Measurements from ENCODE around the gene RBM15.

RBM15 gene, protein sequence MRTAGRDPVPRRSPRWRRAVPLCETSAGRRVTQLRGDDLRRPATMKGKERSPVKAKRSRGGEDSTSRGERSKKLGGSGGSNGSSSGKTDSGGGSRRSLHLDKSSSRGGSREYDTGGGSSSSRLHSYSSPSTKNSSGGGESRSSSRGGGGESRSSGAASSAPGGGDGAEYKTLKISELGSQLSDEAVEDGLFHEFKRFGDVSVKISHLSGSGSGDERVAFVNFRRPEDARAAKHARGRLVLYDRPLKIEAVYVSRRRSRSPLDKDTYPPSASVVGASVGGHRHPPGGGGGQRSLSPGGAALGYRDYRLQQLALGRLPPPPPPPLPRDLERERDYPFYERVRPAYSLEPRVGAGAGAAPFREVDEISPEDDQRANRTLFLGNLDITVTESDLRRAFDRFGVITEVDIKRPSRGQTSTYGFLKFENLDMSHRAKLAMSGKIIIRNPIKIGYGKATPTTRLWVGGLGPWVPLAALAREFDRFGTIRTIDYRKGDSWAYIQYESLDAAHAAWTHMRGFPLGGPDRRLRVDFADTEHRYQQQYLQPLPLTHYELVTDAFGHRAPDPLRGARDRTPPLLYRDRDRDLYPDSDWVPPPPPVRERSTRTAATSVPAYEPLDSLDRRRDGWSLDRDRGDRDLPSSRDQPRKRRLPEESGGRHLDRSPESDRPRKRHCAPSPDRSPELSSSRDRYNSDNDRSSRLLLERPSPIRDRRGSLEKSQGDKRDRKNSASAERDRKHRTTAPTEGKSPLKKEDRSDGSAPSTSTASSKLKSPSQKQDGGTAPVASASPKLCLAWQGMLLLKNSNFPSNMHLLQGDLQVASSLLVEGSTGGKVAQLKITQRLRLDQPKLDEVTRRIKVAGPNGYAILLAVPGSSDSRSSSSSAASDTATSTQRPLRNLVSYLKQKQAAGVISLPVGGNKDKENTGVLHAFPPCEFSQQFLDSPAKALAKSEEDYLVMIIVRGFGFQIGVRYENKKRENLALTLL

GRCh38 chr1:110338886-110339406 lies at the start of gene RBM15:
Gene RBM15 (plus strand): TSS chr1:110339377. CDS start chr1:110339406, 29 bp downstream.
- peak; percentile 100 for DNase-seq (ENCODE audit: low spot score)

DNA sequence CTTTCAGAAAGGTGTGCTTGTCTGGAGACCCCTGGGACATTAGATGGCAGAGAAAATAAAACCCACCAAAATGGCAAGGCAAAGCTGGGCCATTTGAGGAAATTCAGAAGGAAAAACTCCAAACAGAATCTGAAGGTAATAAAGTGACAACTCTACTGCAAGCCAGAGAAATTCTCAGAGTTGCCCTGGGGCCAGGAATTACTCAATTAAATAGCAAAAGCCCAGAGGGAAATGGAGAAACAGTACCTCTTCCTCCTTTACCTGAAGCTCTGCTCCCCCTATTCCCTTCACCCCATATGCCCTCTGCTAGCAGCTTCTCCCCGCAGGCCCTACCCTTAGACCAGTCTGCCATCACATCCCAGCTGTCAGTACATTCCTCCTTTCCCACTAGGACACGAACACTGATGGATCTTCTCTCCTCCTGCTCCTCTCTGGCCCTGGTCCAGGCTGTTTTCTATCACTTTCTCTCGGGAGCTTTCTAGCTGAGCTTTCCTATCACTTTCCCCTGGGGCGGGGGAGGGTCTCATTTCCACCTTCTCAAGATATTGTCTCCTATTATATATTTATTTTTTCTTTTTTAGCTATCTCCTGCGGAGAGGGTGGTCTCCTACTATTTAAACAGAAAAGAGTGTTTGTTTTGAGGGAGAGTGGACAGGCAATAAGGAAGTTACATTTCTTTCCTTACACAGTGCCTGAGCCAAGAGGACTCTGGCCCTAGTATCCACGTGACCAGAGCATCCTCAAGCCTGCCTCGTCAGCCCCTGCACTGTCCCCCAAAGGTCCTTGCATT lies 47.7 kb upstream of the RBM15 start:
- no peak for DNase-seq (ENCODE audit: low spot score)

GRCh38 chr1:110292031-110292741 lies 47.0 kb upstream of the RBM15 start:
- no peak for DNase-seq (ENCODE audit: low spot score)

DNA sequence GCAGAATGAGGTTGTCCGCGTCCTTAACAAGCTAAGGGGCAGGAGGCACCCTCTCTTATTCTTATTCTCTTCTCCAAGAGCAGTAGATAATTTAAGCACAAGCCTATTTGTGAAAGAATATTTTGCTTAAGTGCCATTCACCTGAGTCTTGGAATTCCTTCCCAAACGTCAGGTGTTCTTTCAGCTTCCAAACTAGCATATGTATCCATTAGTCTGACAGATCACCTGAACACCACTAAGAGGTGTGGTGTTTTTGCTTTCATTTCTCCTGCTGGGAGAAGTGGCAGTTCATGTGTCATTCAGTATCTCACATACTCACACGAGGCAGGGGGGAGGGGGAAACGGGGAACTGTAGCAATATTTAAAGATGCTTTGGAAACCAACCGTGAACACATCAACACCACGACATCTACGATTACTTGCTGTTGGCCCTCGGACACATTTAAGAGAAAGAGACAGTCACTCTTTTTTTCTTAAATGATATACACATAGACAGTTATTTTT lies 45.5 kb upstream of the RBM15 start:
- no peak for DNase-seq (ENCODE audit: low spot score)

GRCh38 chr1:110294308-110294707 lies 44.9 kb upstream of the RBM15 start:
- DNase-seq (ENCODE audit: low spot score), result no peak

DNA sequence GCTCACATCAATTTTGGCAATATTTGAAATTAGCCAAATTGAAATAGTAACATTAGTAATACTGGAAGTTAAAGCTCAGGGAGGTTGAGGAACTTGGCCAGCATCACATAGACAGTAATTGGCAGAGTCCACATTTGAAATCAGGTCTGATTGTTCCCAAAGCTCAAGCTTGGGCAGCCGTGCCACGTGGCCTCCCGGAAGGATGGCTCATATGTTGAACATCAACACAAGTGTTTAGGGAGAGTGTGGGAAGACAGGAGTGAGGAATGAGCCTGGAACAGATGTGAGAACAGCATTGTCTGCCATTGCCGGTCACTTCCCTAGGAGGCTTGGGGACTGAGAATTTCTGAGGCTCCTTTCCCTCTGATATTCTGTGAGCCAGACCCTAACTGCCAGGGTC lies 40.2 kb upstream of the RBM15 start:
- no peak for DNase-seq (ENCODE audit: low spot score)

GRCh38 chr1:110300412-110301085 lies 38.6 kb upstream of the RBM15 start:
- no peak for DNase-seq (ENCODE audit: low spot score)

DNA sequence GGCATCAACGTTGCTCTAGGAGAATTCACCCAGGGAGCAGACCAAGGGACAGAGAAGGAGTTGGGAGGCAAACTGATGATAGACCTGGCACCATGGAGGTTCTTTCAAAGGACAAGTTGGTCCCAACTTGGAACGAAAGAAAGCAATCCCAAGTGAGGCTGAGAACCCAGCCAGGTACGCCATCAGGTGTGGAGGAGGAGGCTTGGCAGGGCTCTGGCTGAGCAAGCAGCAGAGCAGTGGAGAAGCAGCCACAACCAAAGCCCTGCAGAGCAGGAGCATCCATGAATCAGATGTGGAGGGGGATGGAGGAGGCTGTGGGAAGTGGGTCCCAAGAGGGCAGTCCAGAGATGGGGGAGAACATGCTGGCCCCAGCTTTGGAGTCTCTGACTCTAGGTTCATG lies 36.3 kb upstream of the RBM15 start:
- DNase-seq (ENCODE audit: low spot score), result no peak

GRCh38 chr1:110305900-110306420 lies 33.2 kb upstream of the RBM15 start:
- DNase-seq (ENCODE audit: low spot score), result no peak

- no peak for DNase-seq (ENCODE audit: low spot score)
These were observed 31.8 kb upstream of the RBM15 start for GRCh38 chr1:110307239-110307974.

GRCh38 chr1:110308247-110308646 lies 30.9 kb upstream of the RBM15 start:
- DNase-seq (ENCODE audit: low spot score), result no peak

DNA sequence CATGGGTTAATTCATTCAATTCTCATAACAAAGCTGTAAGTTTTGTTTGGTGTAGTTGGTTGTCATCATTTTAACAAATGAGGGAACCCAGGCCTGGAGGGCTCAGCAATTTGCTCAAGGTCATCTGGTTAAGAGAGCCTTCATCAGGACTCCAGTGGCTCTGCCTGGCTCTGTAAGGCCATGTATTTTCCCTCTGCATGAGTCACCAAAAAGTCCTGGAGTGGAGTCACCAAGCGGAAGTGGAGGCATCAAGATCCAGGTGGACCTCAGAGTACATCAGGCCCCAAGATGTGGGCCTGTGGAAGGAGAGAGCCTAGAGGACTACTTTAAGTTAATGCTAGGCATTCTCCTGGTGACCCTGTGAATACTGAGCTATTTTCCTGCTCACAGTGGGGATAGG lies 30.0 kb upstream of the RBM15 start:
- DNase-seq (ENCODE audit: low spot score), result no peak

- no peak for DNase-seq (ENCODE audit: low spot score)
These were observed 29.4 kb upstream of the RBM15 start for GRCh38 chr1:110309767-110310166.

DNA sequence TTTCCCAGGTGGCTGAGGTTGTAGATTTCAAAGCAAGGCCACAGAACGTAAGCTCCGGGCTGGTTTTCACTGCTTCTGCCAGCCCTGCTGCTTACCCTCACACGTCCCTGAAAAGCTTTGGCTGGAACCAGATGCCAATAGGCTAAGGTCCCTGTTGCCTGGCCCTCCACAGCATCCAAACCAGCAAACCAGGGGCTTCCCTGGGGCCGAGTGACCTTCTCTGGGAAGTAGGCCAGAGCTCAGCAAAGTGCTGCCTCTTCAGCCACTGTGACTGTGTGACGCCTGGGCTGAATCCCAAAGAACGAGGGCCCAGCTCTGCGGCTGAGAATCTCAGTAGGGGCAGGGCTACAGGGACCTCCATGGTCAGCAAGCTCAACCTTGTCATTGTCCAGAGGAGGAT lies 28.9 kb upstream of the RBM15 start:
- DNase-seq (ENCODE audit: low spot score), result no peak

- peak; percentile 76 for DNase-seq (ENCODE audit: low spot score)
These were observed 26.7 kb upstream of the RBM15 start for GRCh38 chr1:110312188-110313121.

- no peak for DNase-seq (ENCODE audit: low spot score)
These were observed 22.4 kb upstream of the RBM15 start for GRCh38 chr1:110316735-110317134.

DNA sequence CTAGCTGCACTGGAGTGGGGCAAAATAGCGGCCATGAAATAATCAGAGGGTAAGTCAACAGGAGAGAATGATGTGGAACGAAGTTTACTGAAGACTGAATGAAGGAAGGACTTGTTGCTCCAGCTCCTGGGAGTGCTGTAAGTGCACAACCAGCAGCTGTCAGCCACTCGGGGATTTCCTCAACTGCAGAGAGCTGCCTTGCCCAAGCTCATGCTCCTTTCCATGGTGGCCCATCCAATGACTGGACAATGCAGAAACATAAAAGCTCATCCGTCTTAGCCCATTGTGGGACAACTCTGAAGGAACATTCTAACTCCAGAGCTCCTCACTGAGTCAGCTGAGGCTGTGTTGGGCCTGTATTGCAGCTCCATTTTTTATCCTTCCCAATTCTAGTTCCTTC lies 21.1 kb upstream of the RBM15 start:
- DNase-seq (ENCODE audit: low spot score), result no peak
